ENCODE results near the gene TEKT2.

DNA sequence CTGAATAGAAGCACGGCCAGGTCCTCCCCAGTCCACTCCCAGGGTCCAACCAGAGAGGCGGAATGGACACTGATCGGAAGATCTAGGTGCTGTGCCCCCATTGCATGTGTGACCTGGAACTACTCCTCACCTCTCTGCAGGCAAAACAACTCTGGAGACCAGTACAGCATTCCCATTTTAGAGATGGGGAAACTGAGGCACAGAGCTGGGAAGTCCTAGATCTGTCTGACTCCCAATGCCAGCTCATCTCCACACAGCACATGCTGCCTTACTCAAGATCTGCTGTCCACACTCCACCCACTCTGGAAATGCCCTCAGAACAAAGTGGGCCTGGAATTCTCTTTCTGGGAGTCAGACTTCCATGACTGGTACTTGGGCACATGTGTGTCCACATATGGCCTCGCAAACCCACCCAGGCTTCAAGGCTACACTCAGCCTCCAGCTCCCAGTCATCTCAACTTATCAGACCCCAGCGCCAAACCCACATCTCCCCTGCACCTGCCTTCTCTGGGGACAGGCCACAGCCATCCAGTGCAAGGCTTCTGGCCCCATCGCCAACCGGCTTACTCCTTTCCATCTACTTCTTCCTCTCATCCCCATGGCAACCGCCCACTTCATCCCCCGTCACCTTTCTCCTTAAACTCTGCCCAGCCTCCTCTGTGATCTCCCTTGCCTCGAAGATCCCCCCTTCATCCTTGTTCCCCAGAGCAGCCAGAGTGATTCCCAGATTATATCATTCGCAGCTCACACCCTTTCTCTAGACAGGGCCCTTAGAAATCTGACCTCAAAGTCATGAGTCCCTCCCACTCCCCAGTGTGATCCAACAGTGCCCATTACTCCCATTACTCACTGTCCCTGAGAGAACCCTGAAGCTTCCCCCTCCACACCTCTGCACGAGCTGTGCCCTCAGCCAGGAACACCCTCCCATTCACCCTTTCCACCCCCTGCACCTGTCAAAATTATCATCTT lies 38.5 kb downstream of the TEKT2 start:
- no peak for TF ChIP-seq POLR2A (IDR thresholded peaks at IDR 0.05)
- TF ChIP-seq, protein P1, sequence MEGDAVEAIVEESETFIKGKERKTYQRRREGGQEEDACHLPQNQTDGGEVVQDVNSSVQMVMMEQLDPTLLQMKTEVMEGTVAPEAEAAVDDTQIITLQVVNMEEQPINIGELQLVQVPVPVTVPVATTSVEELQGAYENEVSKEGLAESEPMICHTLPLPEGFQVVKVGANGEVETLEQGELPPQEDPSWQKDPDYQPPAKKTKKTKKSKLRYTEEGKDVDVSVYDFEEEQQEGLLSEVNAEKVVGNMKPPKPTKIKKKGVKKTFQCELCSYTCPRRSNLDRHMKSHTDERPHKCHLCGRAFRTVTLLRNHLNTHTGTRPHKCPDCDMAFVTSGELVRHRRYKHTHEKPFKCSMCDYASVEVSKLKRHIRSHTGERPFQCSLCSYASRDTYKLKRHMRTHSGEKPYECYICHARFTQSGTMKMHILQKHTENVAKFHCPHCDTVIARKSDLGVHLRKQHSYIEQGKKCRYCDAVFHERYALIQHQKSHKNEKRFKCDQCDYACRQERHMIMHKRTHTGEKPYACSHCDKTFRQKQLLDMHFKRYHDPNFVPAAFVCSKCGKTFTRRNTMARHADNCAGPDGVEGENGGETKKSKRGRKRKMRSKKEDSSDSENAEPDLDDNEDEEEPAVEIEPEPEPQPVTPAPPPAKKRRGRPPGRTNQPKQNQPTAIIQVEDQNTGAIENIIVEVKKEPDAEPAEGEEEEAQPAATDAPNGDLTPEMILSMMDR (IDR thresholded peaks at IDR 0.05): no peak
